T-helper 9 cell (primary cell): ENCODE data around the gene PBRM1.
"Not testable (repeated sequence)": the region's sequence is repeated elsewhere in the genome, so short reads cannot be mapped to it uniquely, and the experiment has no call there.

Experiments
- DNase-seq: peaks from one replicate; pipeline ENCODE4 v3.0.0-alpha.2; 2020

PBRM1 gene

DNA sequence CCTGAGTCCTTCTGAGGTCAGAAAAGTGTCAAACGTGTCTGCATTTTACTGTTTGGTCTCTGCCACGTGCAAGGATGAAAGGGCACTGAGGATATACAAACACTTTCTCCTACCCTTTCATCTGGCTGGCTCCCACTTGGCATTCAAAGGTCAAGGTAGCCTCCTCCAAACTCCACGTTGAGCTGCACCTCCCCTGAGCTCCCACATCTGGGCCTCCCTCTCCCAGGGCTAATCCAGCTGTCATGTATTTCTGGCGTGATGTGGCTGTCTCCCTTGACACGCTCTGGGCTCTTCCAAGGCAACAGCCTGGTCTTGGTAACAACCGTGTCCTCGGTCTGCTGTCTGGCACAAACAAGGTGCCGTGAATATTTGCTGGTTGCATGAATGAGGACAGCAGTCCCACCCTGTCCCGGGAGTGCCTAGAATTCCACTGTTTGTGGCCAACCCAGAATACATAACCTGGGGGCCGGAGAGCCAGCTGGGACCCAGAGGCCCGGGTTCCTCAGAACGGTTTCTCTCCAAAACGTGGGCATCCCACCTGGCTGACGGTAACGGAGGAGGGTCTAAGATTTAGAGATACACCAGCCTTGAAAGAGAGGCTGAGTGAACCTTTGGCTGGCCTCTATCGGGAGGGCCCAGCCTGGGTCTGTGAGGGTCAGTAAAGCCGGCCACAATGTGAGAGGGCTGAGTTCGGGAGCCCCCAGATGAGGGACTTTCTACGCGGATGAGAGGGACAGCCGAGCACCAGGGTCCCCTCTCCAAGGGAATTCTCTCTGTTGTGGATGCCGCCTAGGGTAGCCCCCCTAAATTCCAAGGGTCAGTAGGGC lies 19.1 kb upstream of the PBRM1 start:
- no peak for DNase-seq

DNA sequence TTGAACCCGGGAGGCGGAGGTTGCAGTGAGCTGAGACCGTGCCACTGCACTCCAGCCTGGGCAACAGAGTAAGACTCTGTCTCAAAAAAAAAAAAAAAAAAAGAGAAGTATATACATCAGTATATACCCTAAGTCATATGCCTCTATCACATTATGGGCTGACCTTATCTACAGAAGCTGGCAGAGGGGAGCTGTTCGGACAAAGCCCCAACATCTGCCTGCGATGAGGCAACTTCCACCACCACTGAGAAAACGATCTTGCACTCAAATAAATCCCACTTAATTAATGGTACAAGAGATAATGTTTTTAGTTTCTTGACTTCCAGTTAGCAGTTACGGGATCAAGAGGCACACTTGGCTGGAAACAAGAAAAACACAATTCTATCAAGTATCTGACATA lies 17.6 kb upstream of the PBRM1 start:
- DNase-seq: no peak

- DNase-seq: no peak
These were observed 11.9 kb upstream of the PBRM1 start for GRCh38 chr3:52697632-52697965.

DNA sequence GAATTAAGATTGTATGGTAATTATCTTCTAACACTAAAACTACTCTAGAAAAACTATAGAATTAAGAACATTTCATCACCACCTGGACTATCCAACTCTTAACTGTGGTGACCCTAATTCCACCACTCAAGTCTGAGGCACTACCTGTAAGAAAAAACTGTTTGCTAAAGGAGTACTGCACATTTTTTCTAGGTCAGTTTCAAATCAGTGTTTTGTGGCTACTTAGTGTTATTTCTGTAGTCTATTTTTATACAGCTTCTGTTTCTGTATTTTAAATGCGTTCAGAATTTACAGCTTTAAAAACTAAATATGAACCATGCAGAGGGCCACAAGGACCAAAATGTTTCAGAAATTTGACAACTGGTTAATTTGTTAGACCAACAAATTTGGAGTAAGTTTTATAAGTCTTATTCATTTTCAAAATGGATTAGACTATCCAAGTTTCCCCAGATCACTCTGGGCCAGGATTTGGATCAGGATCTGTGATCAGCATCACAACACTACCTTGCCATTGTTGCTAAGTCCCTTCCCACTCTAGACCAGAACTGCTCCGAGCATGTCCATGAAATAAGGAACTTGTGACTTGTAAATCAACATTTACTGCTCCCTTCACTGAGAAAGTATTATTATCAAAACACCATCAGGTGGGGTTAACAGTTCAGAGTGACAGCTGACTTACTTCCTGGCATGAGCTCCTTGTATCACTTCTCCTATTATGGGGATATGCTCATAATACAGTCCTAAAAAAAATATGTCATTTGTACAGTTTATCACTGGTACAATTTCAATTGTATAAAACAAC lies 11.3 kb upstream of the PBRM1 start:
- DNase-seq: no peak

DNA sequence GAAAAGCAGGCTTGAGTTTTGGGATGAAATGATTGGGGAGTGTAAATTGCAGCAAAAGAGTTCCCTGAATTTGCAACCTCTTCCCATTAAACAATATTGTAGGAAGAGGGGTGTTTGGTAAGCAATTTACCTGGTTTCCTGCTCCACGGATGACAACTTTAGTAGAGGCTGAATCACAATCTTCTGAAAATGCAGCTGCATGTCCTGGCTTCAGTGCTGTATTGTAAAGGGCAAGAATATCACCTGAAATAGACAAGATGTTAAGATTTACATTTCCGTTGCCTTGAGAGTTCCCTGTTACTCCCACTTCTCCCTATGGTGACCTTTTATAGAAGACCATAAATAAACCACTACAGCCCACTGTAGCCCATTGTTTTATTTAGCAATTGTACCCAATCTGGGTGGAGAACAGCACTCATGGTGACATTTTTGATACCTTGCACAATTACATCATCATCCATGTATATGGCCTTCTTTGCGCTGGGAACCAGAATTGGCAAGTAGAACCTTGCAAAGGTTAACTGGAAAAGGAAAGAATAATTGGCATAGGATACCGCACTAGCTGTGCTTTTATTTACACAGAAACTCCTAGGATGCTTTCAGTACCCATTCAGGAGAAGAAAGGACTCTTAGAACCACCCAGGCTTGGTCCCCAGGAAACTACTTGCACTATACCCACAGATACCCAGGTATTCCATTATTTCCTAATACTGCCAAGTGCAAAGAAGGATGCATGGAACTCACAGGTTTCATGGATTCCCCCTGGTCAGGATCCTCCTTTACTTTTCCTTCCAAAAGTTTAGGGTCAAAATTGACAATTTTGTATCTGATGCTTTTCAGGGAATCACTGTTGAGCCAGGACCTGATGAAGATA lies 10.3 kb upstream of the PBRM1 start:
- no peak for DNase-seq

DNA sequence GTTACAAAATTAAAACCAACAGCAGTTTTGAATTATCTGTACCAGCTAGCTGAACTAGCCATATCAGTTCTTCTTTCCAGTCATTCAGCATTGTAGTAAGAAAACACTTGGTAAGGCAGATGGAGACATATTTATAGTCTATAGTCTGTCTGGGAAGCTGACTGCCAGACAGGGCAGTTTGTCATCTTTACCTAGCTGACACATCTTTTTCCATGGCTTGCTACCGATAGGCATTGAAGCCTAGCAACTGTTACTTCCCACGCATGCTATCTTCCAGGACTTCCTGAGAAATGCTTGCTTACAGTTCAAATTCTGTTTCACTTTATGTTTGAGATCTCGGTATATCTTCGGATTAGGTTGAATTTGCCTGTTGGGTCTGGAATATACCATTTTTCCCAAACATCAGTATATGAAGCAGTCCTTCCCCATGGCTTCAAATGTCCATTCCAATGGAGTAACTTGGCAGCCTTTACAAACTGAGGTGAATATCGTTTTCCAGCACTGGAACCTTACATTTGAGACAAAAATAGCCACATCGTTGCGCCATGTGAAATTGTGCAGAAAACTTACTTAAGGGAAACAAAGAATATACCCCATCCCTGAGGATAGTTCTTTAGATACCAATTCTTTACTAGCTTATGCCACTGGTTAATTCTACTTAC lies 8.9 kb upstream of the PBRM1 start:
- DNase-seq: no peak

DNA sequence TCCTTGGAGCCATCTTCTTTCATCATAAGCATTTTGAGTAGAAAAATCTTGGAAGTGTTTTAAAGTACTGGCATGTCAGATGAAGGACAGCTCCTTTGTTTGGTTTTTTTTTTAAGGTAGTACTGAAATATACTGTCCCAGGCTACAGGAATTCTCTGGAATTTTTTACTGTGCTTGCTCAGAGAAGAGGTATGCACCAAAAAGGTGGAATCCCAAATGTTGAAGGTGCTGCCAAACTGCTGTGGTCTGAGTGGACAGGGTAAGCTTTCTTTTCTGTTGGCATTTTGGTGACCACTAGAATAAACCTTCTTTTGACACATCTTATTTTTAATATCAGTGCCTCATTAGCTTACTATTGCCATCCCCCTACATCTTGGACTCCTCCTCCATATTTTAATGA lies 7.4 kb upstream of the PBRM1 start:
- no peak for DNase-seq

DNA sequence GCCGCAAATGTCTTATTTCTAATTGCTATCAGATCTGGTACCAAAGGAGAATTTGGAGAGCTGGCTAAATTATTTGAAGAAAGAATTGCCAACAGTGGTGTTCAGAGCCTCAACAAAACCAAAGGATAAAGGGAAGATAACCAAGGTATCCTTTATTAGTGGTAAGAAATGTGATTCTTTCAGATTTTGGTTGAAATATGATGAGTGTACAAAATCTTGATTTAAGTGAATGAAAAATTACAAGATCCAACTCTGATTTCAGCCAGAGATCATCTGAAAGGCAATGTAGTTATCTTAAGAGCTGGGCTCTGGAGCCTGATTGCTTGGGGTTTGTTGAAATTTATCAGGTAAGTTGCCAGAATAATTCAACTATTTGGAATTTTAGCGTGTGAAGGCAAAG lies 4.8 kb upstream of the PBRM1 start:
- DNase-seq: no peak

DNA sequence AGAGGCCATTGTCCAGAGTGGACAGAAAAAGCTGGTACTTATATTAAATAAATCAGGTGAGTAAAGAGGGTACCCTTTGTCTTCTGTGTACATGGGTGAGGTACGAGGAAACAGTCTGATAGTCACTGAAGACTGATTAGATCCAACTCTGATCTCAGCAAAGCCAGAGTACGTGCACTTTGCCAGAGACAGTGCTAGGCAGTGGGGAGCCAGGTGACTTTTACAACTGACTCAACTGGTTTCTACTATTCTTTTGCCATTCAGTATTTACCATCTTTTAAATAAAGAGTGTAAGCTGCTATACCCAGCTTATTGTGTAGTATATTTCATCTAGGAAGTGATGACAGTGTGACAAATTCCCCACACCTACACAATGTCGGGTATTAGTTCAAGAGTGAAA lies 3.4 kb upstream of the PBRM1 start:
- DNase-seq: no peak

GRCh38 chr3:52688266-52688665 lies 2.6 kb upstream of the PBRM1 start:
- DNase-seq: no peak

DNA sequence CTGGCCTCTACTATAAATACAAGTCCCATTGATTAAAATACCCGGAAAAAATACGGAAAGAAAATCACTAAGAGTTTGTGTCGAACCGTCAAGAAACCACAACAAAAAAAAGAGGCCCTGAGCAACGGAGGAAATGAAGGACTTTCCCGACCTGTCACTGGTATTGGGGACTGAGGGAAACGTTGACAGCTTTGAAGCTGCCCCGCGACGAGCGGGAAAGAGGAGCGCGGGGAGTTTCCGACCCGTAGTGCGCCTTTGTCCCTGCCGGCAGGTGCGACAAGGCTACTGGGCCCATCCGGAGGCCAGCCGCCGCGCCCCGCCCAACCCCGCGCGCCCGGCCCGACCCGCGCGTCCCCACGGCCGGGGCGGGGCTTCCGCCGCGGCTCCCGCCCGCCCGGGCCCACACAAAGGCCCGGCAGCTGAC lies 416 bp downstream of the PBRM1 start:
- peak; percentile 72 for DNase-seq

GRCh38 chr3:52684184-52684583 lies 1.5 kb downstream of the PBRM1 start:
- no peak for DNase-seq

DNA sequence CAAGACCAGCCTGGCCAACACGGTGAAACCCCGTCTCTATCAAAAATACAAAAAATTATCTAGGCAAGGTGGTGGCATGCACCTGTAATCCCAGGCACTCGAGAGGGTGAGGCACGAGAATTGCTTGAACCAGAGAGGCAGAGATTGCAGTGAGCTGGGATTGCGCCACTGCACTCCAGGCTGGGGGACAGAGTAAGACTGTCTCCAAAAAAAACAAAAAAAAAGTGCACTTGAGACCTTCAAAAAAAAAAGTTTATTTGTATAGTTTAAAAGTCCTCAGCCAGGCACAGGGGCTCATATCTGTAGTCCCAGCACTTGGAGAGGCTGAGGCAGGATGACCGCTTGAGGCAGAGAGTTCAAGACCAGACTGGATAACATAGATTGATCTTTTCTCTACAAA lies 2.1 kb downstream of the PBRM1 start:
- no peak for DNase-seq

- DNase-seq: no peak
These were observed 3.7 kb downstream of the PBRM1 start for GRCh38 chr3:52682016-52682415.

DNA sequence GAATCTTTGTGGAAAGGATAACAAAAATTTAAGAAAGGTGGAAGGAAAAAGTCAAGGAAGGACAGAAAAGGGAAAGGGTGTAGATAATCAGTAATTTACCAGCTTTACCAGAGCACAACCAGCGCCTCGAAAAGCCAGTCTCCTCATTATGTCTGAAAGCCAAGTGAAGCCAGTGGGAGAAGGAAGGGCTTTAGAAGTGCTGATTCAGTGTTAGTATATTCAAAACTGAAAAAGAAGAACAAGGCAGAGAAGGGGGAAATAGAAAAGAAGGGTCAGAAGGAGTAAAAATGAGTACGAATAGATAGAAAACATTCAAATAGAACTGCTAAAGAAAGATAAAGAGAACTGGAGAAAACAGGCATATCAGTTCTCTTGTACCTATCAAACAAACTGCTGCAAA lies 4.1 kb downstream of the PBRM1 start:
- no peak for DNase-seq

DNA sequence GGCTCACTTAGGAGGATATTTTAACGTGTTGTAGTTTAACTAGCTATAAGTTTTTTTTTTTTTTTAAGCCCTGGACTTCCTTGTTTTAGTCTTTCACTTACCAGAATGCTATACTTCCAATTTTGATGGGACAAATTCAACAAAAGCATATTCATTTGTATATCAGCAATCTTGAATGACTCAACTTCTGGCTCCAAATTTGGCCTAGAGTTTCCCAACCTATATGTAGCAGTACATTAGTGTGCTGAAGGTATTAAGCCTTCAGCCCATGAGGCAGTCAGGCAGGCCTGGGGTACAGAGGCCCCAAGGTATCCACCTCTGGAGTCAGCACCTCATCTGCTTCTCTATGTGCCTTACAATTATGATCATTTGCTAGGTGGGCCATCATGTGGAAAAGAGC lies 5.9 kb downstream of the PBRM1 start:
- DNase-seq: no peak

- DNase-seq: no peak
These were observed 6.5 kb downstream of the PBRM1 start for GRCh38 chr3:52679199-52679538.

GRCh38 chr3:52678265-52679198 lies 7.2 kb downstream of the PBRM1 start:
- DNase-seq: no peak

GRCh38 chr3:52676201-52676600 lies 9.5 kb downstream of the PBRM1 start:
- not testable (repeated sequence) for DNase-seq

- no peak for DNase-seq
These were observed 14.0 kb downstream of the PBRM1 start for GRCh38 chr3:52671676-52672075.

DNA sequence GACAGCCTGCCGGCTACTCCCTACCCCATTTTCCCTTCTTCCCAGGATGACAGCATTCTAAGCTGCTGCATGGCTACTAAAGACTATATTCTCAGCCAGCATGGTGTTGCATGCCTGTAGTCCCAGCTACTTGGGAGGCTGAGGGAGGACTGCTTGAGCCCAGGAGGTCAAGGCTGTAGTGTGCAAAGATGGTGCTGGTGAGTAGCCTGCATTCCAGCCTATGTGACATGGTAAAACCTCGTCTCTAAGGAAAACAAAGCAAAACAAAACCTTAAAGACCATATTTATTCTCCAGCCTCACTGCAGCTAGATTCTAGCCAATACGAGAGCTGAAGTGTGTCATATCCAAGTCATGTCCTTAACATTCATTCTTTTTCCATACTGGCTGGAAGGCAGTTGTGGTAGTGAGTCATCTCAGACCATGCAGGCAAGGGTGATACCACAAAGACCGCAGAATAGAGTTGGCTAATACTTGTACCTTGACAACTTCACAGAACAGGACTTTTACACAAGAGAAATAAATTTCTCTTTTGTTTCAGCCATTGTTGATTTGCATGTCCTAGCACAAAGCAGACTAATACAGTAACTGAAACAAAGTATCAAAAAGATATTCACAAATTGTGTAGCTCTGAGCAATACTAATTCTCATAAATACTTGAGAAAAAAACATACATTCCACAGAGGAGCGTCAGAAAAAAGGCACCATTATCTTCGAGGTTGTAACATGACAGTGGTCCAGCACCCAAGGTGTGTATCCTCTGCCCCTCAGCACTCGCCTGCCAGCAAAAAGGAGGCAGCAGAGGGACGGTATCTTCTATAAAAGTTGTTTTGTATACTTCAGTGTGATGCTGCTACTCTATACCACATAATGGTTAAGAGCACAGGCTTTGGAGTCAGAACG lies 14.8 kb downstream of the PBRM1 start:
- no peak for DNase-seq
